ENCODE data around the gene TRAPPC3L. TPM values are rescaled to one million over a fixed set of nuclear protein-coding genes. Genes with fewer than 3 reads are reported as not detected.
A peak's percentile ranks its signal among the peaks of the same experiment; 100 is the strongest.

Gene TRAPPC3L
- total and polyA plus RNA-seq, 2 of the 8 experiments (the other 6 are each of a cell fraction or from before 2014, with no cell fraction given) = not detected

DNA sequence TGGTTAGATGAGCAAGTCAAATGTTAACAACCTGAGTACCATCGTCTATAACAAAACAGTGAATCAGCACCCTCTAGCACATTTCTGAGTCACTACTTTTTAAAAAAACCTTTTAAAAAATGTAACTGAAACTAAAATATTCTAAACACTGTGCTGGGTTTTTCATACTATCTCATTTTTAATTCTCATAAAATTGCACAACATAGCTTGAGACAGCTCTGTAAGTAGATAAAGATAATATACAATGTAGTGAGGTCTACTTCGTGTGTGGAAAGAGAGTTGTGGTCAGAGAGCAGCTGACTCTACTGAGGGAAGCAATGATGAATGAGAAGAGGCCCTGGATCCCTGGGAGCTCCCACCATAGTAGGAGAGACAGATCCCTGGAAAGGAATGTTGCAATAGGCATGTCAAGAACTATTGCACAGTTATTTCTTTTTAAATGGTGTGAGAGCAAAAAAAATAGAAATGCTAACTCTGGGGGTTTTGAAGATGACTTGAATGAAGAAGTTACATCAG is 97.9 kb downstream of the TRAPPC3L start:
- Histone ChIP-seq H3K14ac (ENCODE audit: insufficient read length) (no peak overlapping the region), H2AFZ (ENCODE audit: low read length) (no peak overlapping the region), H2BK120ac (replicated peaks; ENCODE audit: low read depth, low read length) (no peak overlapping the region), H3K4me1 (replicated peaks in 1 of 4; ENCODE audit: control insufficient read depth in 3 of 4, insufficient read depth in 4 of 4, low read length in 3 of 4) (peaks cover 0 to 2% (median 0%) of the 10 kb centered on the region in 4 experiments; a peak in 1 of 7 replicates), H4K91ac (replicated peaks; ENCODE audit: insufficient read length, low read length) (no peak overlapping the region), H3K23ac (ENCODE audit: insufficient read length) (no peak overlapping the region), H3K27me3 (replicated peaks in 1 of 4; ENCODE audit: control insufficient read depth in 3 of 4, extremely low read depth in 1 of 4, insufficient read depth in 3 of 4, low read length in 3 of 4) (no peaks in the 10 kb centered on the region), H3K23me2 (ENCODE audit: low read depth, low read length) (no peaks in the 10 kb centered on the region), H2AK5ac (ENCODE audit: low read depth, low read length) (no peak overlapping the region), H3K27ac (ENCODE audit: low read depth, low read length) (no peak overlapping the region), H3K79me1 (ENCODE audit: low read depth, low read length) (no peaks in the 10 kb centered on the region), H3K18ac (ENCODE audit: extremely low read depth, low read length) (no peak overlapping the region), H3K79me2 (ENCODE audit: control insufficient read depth in 1 of 2, insufficient read depth in 2 of 2, low read length in 2 of 2) (no peaks in the 10 kb centered on the region), H3K9me3 (ENCODE audit: insufficient read depth in 2 of 2, low read depth in 1 of 2, low read length in 1 of 2) (no peaks in the 10 kb centered on the region), H2BK15ac (ENCODE audit: low read length) (no peak overlapping the region), H4K8ac (ENCODE audit: extremely low read depth, insufficient read depth, low read length) (no peak overlapping the region), H3K56ac (replicated peaks; ENCODE audit: insufficient read length, low read depth, low read length) (no peak overlapping the region), H2BK20ac (ENCODE audit: low read length) (no peak overlapping the region), H3K4me3 (ENCODE audit: extremely low read depth in 1 of 4, insufficient read depth in 2 of 4, low read depth in 3 of 4, low read length in 4 of 4) (no peak overlapping the region), H4K5ac (ENCODE audit: insufficient read length, low read depth, low read length) (no peak overlapping the region), H2BK12ac (ENCODE audit: low read depth, low read length) (no peak overlapping the region), H4K20me1 (replicated peaks in 1 of 2; ENCODE audit: control insufficient read depth in 1 of 2, insufficient read depth in 2 of 2, low read length in 2 of 2) (no peaks in the 10 kb centered on the region), H3K36me3 (ENCODE audit: control insufficient read depth in 2 of 4, insufficient read depth in 4 of 4, low read length in 3 of 4) (no peaks in the 10 kb centered on the region), H3K9ac (replicated peaks in 1 of 4; ENCODE audit: extremely low read depth in 1 of 4, low read depth in 3 of 4, low read length in 3 of 4) (no peak overlapping the region), H3K4me2 (ENCODE audit: insufficient read depth in 1 of 2, low read depth in 2 of 2, low read length in 2 of 2) (no peak overlapping the region), H3K4ac (replicated peaks; ENCODE audit: insufficient read length, low read depth, low read length) (no peak overlapping the region), H2BK5ac (ENCODE audit: low read depth, low read length) (no peak overlapping the region)
- FAIRE-seq (no peak), DNase-seq (ENCODE audit: low read depth in 1 of 2, low spot score in 2 of 2) (no peak)
- WGBS, 2 experiments (ENCODE audit: extremely low coverage in 1 of 2, insufficient coverage in 1 of 2, insufficient read length in 1 of 2, insufficient replicate concordance in 2 of 2, low coverage in 1 of 2, low lambda C conversion rate in 2 of 2, missing lambda C conversion rate in 1 of 2) = 68% methylated on average over 2 of the region's 2 CpGs; no CpG with 5 or more reads in 1 of the 2 experiments
- ChIA-PET POLR2A (ENCODE audit: partially characterized antibody) (no interaction called here), CTCF (ENCODE audit: partially characterized antibody) (interaction anchor here (0.8 to 4.0 kb wide), 6 partner anchors 11 to 179 kb away, joined by 3 to 17 read pairs (median 4); no protein-coding TSS in a partner anchor)
- TF ChIP-seq PHF8 (conservative IDR thresholded peaks at IDR 0.05; ENCODE audit: low read depth, low read length) = no peak
- peak; percentile 38; the same call in 1 of the 2 replicates for TF ChIP-seq CEBPB (IDR thresholded peaks at IDR 0.05; ENCODE audit: low read depth, low read length)

Measured in H1 (cell line).